ENCODE measurements around the gene SMAD9.

- TF ChIP-seq CTCF (IDR thresholded peaks at IDR 0.05) (no peak), POLR2A (IDR thresholded peaks at IDR 0.05) (no peak)
Measured at GRCh38 chr13:36914648-36915047, 5.4 kb downstream of the SMAD9 start.

Data from esophagus squamous epithelium (tissue), 4 donors.